GM18873 (cell line): ENCODE measurements around the gene MRPS18A.

Experiments
- ATAC-seq: cut with Tn5 transposase; IDR thresholded peaks from one replicate; pipeline ENCODE4 v1.9.1; 2021; ENCODE audit warnings: mild to moderate bottlenecking, moderate library complexity, moderate number of reproducible peaks; ENCODE audit not compliant: unreplicated experiment, low FRiP score

MRPS18A gene

GRCh38 chr6:43699564-43700186, 12.1 kb upstream of the MRPS18A start:
- no peak for ATAC-seq

DNA sequence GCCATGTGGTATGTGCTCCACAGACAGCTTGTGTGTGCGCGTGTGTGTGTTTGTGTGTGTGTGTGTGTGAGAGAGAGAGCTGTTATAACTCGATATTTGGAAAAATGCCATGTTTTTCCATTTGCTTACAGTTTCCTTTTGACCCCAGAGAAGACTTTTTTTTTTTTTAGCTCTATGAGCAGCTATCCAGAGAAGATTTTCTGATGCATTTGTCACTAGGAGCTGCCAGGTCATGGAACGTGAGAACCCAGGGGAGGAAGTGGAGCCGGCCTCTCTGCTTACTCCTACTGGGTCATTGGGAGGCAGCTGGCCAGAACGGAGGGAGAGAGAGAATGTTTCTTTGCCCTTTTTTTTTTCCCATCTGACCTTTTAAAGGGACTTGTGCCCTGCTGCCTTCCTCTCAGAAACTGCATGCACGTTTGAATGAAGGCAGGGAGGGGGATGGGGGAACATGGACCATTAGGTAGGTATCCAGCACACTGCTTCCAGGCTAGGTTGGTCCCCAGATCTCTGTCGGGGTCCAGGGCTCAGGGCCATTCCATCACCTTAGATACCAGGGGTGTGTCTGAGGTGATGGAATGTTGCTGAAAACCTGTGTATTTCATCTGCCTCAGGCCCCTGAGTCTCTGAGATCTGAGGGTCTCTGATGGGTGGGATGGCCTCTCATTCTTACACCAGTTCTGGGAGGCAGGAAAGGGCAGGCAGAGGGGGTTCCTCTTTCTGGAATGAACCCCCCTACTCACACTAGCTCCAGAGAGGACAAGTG, 11.2 kb upstream of the MRPS18A start:
- ATAC-seq, result no peak

DNA sequence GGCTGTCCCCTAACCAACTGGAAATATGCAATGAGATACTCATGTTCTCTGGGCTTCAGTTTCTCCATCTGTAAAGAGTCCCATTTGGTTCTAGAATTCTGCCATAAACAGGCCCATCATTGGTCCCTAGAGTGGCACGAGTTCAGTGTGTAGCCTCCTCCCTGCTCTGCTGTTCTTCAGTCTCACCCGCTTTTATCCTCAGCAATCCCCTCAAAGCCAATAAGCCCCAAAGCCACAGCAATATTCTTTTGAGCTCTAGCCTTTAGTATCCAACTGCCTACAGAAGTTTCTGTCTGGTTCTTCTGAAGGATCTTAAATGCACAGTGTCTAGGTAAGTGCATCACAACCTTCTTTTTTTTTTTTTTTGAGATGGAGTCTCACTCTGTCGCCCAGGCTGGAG, 9.8 kb upstream of the MRPS18A start:
- no peak for ATAC-seq

DNA sequence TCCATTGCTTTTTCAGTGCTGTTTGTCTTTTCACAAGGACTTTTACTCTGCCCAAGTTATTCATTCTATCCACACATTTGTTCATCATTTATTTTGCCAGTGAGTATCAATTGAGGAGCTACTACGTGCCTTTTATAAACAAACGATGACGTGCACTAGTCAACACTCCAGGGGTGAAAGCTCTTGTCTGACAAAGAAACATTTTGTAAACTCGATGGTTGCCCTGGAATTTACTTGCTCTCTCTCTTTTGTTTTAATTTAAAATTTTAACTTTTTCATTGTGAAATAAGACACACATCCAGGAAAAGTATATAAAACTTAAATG, 8.3 kb upstream of the MRPS18A start:
- ATAC-seq, result no peak

GRCh38 chr6:43695215-43695966, 7.8 kb upstream of the MRPS18A start:
- no peak for ATAC-seq

DNA sequence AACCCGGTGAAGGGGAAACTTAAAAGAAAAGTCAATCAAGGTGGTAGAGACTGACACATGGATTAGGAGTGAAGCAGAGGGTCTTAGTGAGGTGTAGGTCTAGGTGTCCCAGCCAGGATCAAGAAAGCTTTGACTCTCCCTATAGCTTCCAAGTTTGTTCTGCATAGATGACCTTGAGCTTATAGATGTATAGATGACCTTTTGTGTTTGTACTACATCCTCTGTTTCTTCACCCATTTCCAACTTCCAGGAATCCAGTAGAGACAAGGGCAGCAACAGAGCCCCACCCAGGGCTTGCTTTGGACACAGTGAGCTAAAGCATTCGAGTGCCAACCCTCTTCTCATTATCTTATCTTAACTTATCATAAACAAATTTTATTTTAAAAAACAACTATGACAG, 1.8 kb upstream of the MRPS18A start:
- ATAC-seq, result no peak

GRCh38 chr6:43687079-43687436, 533 bp downstream of the MRPS18A start:
- no peak for ATAC-seq

DNA sequence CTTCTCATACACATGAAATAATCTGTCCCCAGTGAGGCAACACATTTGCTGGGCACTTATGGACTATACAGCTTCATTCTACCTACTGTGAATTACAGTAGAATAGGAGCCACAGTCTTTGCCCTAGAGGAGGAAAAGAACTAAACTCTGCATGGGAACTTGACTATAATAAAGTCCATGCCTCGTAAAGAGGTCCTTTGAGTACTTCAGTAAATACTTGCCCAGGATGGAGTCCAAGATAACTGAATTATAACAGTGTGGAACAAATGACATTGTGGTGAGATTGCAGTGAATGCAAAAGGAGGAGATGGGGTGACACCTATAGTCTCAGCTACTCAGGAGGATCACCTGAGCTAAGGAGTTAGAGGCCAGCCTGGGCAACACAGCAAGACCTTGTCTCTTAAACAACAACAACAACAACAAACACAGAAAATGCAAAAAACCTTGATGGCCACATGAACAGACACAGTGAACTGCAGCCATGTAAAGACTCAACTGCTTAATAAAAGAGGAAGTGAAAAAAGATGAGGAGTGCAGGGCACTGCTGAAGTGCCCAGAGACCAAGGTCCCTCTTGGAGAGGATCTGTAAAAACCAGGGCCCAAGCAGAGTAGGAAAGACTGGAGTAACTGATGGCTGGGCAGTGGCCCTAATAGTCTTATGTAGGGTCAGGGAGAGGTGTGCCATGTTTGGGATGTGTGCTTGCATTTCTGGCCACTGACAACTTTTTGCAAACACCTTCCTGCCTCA, 3.7 kb downstream of the MRPS18A start:
- ATAC-seq, result no peak

GRCh38 chr6:43682724-43683429, 4.7 kb downstream of the MRPS18A start:
- ATAC-seq, result no peak

DNA sequence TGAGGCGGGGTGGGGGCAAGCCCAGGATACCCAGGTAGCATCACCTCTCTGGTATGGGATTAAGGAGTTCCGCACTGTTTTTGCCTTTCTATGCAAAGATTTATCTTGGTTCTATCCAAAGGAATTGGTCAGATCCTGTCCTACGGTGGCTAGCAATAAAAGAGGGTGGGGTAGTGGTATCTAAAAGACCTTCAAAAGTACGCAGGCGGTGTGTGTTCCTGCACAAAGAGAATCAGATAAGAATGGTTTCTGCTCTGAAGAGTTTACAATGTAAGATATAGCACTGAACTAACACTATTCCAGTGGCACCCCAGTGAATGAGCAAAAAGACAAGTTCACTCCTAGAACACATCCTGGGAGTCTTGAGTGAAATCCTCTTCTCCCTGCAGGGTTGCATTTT, 6.3 kb downstream of the MRPS18A start:
- ATAC-seq, result no peak

DNA sequence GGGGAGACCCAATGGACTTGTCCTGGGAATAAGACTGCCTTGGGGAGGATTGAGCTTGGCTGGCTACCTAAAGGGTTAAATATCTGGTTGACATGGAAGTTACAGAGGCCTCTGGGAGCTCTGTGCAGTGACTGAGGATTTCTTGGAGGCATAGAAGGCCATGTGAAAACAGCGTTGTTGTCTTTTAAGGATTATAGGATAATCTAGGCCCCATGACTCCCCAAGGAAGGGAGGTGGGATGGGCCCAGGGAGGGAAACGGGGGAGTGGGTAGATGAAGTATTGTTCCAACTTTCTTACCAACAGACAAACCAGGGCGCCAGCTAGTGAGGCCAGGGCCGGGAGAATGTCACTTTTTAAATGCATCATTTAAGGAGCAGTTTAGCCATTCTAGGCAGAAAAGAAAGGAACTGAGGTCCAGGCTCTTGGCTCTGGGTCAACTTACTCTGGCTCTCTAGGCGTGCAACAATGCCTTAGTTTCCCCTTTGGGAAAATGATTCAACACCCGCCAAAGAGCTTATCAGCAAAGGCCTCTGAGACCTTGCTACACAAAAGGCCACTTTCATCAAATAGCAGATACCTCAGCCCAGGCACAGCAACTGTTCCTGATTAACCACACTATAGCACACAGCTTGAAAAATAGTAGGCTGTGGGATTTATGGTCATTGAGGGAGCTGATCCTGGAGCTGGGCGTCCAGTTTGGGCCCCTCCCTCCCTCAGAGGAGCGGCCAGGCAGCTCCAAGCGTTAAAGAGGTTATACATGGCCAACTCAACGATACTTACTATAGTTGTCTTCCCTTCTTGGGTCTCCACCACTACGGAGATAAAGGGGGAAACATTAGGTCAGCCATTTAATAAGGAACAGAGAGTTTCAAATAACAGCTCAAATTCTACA, 7.0 kb downstream of the MRPS18A start:
- ATAC-seq, result no peak

DNA sequence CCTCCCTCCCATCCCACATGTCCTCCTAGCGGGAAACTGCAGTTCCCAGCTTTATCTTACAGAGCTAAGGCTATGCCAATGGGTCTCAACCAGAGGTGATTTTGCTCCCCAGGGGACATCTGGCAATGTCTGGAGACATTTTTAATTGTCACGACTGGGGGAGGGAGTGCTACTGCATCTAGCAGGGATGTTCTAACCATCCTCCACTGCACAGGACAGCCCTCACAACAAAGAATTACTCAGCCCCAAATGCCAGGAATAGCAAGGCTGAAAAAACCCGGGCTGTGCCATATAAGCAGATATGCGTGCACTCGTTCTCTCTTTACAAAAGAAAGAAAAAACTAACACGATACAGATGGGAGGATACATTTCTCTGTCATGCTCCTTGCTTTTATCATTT, 8.5 kb downstream of the MRPS18A start:
- no peak for ATAC-seq

- no peak for ATAC-seq
Observed at GRCh38 chr6:43678341-43678740, 9.2 kb downstream of the MRPS18A start.

DNA sequence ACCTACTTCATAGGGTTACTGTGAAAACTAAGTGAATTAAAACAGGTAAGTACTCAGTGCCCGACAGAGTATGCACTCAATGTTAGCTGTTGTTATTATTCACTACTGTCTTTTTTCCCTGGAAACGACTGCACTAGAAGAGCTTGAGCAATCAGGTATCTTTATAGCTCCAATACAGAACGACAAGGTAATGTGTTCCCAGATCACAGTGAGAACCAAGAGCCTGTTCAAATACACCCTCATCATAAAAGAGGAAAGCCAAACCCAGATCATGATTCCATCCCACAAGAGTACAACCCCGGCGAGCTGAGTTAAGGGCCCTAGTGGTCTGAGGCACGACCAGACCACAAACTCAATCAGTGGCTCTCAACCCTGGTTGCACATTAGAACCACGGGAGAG, 9.8 kb downstream of the MRPS18A start:
- ATAC-seq, result no peak

GRCh38 chr6:43676962-43677606, 10.5 kb downstream of the MRPS18A start:
- ATAC-seq, result no peak

GRCh38 chr6:43674921-43675320, 12.7 kb downstream of the MRPS18A start:
- ATAC-seq, result no peak

- ATAC-seq, result no peak
Observed at GRCh38 chr6:43674291-43674690, 13.3 kb downstream of the MRPS18A start.

- no peak for ATAC-seq
Observed at GRCh38 chr6:43673444-43674084, 14.0 kb downstream of the MRPS18A start.
